Esophagus muscularis mucosa (tissue), 4 donors: ENCODE measurements around the gene NAGS. TPM values are rescaled to one million over a fixed set of nuclear protein-coding genes. Genes with fewer than 3 reads are reported as not detected.
"Not testable (repeated sequence)": the region's sequence is repeated elsewhere in the genome, so short reads cannot be mapped to it uniquely, and the experiment has no call there.

Experiments
- DNase-seq: peaks from one replicate; pipeline ENCODE4 v3.0.0-alpha.2; 2017; ENCODE audit errors: extremely low spot score
- H3K27ac ChIP-seq, 4 donors: fragments of 200-600 bp; sonication (generic); replicated peaks in 1 of 4; 1 replicate in 3 of 4; 2 replicates in 1 of 4; pipeline ENCODE4 v1.5.1; 2016 to 2019; ENCODE audit warnings: mild to moderate bottlenecking in 1 of 4
- H3K27me3 ChIP-seq, 4 donors: fragments of 200-600 bp; sonication (generic); one replicate each; pipeline versions ENCODE4 v1.5.1 to v1.6.0; 2016 to 2019
- H3K36me3 ChIP-seq, 4 donors: fragments of 200-600 bp; sonication (generic); one replicate each; pipeline ENCODE4 v1.5.1; 2016 to 2019
- H3K4me1 ChIP-seq, 4 donors: fragments of 200-600 bp; sonication (generic); one replicate each; pipeline ENCODE4 v1.5.1; 2016 to 2019
- H3K4me3 ChIP-seq, 4 donors: fragments of 200-600 bp; sonication (generic); 1 replicate in 2 of 4; 2 replicates in 2 of 4; pipeline ENCODE4 v1.5.1; 2016 to 2019; ENCODE audit warnings: mild to moderate bottlenecking in 4 of 4, moderate library complexity in 1 of 4
- H3K9me3 ChIP-seq, 4 donors: fragments of 200-600 bp; sonication (generic); 1 replicate in 3 of 4; 2 replicates in 1 of 4; pipeline ENCODE4 v1.5.1; 2016 to 2019
- EP300 ChIP-seq: sonication (generic); formaldehyde crosslinking; IDR thresholded peaks from one replicate; pipeline ENCODE4 v1.6.1; 2017; ENCODE audit warnings: antibody characterized with exemption
- POLR2A ChIP-seq: fragments of 450-650 bp; IDR thresholded peaks from one replicate; pipeline ENCODE4 v1.6.1; 2017; ENCODE audit warnings: antibody characterized with exemption, moderate library complexity, mild to moderate bottlenecking, low read depth
- POLR2AphosphoS5 ChIP-seq, 2 donors: sonication (generic); formaldehyde crosslinking; IDR thresholded peaks; one replicate each; pipeline ENCODE4 v1.6.1; 2017; ENCODE audit warnings: antibody characterized with exemption in 2 of 2
- WGBS: methylation state at CpG from one replicate; pipeline ENCODE4 v1.1.5; 2018; 5-methylcytosine and 5-hydroxymethylcytosine counted together
- intact Hi-C: fragments of 100-400 bp; cut with DNase I; formaldehyde crosslinking; loops from one replicate; pipeline ENCODE4 v1.15.1; 2023
- total RNA-seq, 4 donors: library from RNA; depleted of rRNA; stranded (reverse); fragments of >200 nt; gene quantifications; one replicate each; pipeline versions ENCODE4 v1.1.0 to v1.2.1, GENCODE V29; 2016
- TF ChIP-seq, protein P1 (sequence below), 3 experiments: fragments of 200-600 bp in 2 of 3; fragments of 450-650 bp in 1 of 3; sonication (generic) in 2 of 3; IDR thresholded peaks; one replicate each; pipeline ENCODE4 v1.5.1; 2017 to 2019; ENCODE audit warnings: antibody characterized with exemption in 3 of 3, mild to moderate bottlenecking in 2 of 3, moderate library complexity in 1 of 3

The NAGS gene
- total RNA-seq, 4 donors from 2014 or later: 0.83 to 3.4 (median 1.8) TPM

DNA sequence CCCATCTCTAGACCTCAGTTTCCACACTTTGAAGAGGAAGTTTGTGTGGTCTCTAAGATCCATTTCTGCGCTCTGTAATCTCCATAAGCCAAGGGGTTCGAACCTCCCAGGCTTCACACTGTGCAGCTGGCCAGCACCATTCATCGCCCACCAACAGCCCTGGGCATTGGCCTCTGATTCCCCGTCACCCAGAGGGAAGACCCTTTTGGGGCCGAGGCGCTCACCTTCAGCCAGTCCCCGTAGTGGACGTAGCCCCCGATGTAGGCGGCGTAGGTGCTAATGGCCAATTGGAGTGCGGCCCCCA is 9.7 kb downstream of the NAGS start:
- peaks cover 0 to 34% (median 17%) of the 10 kb centered on the region in 4 donors for H3K36me3 ChIP-seq
- peak overlapping the region; percentile 70 to 83 (median 78) for H3K27ac ChIP-seq
- H3K4me1 ChIP-seq: peaks cover 17 to 28% (median 22%) of the 10 kb centered on the region in 4 donors
- TF ChIP-seq POLR2A: no peak
- TF ChIP-seq, protein P1, sequence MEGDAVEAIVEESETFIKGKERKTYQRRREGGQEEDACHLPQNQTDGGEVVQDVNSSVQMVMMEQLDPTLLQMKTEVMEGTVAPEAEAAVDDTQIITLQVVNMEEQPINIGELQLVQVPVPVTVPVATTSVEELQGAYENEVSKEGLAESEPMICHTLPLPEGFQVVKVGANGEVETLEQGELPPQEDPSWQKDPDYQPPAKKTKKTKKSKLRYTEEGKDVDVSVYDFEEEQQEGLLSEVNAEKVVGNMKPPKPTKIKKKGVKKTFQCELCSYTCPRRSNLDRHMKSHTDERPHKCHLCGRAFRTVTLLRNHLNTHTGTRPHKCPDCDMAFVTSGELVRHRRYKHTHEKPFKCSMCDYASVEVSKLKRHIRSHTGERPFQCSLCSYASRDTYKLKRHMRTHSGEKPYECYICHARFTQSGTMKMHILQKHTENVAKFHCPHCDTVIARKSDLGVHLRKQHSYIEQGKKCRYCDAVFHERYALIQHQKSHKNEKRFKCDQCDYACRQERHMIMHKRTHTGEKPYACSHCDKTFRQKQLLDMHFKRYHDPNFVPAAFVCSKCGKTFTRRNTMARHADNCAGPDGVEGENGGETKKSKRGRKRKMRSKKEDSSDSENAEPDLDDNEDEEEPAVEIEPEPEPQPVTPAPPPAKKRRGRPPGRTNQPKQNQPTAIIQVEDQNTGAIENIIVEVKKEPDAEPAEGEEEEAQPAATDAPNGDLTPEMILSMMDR (IDR thresholded peaks at IDR 0.05): no peak
- no peak for TF ChIP-seq POLR2AphosphoS5 (IDR thresholded peaks at IDR 0.05)
- TF ChIP-seq EP300: no peak
- no peaks in the 10 kb centered on the region for H3K27me3 ChIP-seq
- H3K9me3 ChIP-seq: no peaks in the 10 kb centered on the region
- 10% methylated on average over 12 of the region's 12 CpGs for WGBS
- DNase-seq: no peak
- H3K4me3 ChIP-seq: peak overlapping the region; percentile 74 to 89 (median 83)
- intact Hi-C loops: no loop called here

DNA sequence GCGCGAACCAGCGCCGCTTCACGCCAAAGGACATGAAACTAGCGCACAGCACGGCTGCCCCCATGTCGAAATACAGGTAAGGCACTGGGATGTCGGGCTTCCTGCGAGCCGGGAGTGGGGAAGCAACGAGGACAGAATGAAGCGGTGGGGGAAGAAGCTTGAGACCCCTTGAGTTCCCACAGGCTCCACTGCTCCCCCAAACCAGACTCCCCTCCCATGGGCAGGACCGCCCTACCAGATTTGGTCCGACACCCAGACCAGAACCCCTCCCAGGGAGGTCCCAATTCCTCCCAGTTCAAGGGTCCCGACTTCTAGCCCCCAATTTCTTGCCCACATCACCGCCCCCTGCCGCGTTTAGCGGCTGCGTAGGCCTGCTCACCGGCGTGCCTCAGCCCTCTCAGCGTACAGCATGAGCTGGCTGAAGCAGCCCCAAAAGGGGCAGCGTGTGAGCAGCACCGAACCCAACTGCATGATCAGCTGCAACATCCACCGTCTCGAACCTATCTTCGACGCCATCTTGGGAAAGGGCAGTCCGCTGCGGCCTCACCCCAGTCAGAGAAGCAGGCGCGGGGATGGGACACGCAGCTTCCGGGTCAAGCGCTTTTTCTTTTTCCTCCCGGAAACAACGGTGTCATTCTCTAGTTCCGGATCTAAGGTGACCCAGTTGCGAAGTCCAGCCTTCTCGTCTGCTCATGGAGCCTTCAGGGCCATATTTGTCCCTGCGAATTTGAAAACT is 10.2 kb downstream of the NAGS start, which contains the start of gene TMEM101:
Gene TMEM101, minus strand, starts transcription at position 527 of the 736 bp plus-strand sequence. Its CDS starts 11 bp downstream, at position 516.
- WGBS: 2% methylated on average over 43 of the region's 43 CpGs
- Histone ChIP-seq H3K27me3 (no peaks in the 10 kb centered on the region), H3K27ac (peak within 1 kb of the TSS; percentile 70 to 83 (median 78)), H3K9me3 (no peaks in the 10 kb centered on the region), H3K36me3 (peaks cover 0 to 30% (median 13%) of the 10 kb centered on the region in 4 donors), H3K4me3 (peak within 1 kb of the TSS; percentile 74 to 89 (median 83)), H3K4me1 (peaks cover 17 to 28% (median 22%) of the 10 kb centered on the region in 4 donors)
- intact Hi-C loops: no loop called here
- TF ChIP-seq EP300 (no peak), POLR2A (peak; percentile 16), POLR2AphosphoS5 (IDR thresholded peaks at IDR 0.05) (peak; percentile 76 to 96)
- TF ChIP-seq, protein P1 (IDR thresholded peaks at IDR 0.05): peak in 1 of 3 experiments; percentile 44
- peak; percentile 96 for DNase-seq

DNA sequence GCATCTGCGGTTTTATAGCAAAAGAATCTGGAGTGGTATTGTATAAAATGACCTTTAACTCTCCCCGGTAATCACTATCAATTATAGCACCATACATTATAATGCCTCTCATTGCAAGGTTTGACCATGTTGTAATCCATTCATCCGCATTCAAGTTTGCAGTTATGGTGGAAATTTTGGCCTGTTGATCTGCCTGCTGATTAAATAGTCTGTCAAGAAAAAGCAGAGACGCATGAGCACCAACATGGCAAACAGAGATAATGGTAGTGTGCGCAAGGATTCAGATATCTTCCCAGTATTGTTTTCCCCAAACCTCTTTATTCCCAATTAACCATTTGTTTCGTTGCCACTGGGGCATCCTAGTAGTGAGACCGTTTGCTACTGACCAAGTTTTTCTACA is 16.8 kb downstream of the NAGS start:
- DNase-seq, H3K27me3 ChIP-seq, H3K4me3 ChIP-seq, H3K4me1 ChIP-seq, H3K27ac ChIP-seq, H3K9me3 ChIP-seq, intact Hi-C loops: not testable (repeated sequence)
- 93% methylated on average over 7 of the region's 7 CpGs for WGBS
- peaks cover 0 to 34% (median 19%) of the 10 kb centered on the region in 4 donors for H3K36me3 ChIP-seq

DNA sequence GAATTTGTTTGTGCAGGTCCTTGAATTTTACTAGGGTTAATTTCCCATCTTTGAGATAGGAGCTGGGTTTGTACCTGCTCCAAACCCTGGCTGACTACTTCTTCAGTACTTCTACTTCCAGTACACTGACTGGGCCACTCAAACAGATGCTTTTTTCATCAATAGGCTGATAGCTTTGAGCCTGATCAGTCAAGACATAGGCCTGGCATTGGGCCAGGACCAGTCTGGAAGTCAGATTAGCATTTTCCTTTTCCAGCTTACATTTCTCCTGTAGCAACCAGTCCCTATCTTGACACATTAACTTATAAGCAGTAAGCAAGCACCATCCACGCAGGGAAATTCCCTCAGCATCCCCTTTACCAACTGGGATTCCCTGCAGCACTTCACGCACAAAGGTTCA is 17.8 kb downstream of the NAGS start:
- no peak for TF ChIP-seq POLR2AphosphoS5 (IDR thresholded peaks at IDR 0.05)
- TF ChIP-seq POLR2A: no peak
- TF ChIP-seq, protein P1 (IDR thresholded peaks at IDR 0.05): no peak
- no peak for TF ChIP-seq EP300

DNA sequence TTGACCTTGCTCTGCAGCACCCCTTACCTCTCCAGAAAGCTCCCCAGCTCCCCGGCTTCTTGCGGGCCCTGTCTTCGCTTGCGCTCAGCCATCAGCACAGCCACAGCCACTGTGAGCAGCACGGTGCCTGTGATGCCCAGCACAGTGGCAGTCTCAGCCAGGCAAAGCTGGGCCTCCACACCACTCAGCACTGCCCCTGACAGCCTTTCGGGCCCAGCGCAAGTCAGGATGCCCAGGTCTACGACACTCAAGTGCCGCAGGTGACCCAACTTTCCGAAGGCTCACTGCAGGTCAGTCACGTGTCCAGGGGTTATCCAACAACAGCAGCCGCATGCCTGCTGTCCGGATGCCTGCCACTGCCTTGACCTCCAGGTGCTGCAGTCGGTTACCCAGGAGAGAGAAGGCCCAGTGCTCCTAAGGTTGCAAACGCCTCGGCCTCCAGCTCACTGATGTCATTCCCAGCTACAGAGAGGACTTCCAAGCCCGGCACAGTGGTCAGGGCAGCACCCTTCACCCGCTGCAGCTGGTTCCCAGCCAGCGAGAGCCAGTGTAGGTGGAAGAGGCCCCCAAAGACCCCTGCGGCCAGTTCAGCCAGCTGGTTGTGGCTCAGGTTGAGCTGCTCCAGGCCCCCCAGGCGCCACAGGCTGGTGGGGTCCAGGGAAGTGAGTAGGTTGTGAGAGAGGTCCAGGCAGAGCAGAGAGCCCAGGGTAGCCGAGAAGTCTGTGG is 19.3 kb downstream of the NAGS start:
- Histone ChIP-seq H3K9me3 (no peaks in the 10 kb centered on the region), H3K36me3 (peaks cover 3 to 39% (median 21%) of the 10 kb centered on the region in 4 donors), H3K4me1 (no peaks in the 10 kb centered on the region), H3K27ac (no peak overlapping the region), H3K27me3 (no peaks in the 10 kb centered on the region), H3K4me3 (no peak overlapping the region)
- TF ChIP-seq, protein P1 (IDR thresholded peaks at IDR 0.05): no peak
- TF ChIP-seq POLR2A: no peak
- TF ChIP-seq POLR2AphosphoS5 (IDR thresholded peaks at IDR 0.05): no peak
- no peak for TF ChIP-seq EP300
- 93% methylated on average over 21 of the region's 22 CpGs for WGBS
- DNase-seq: no peak
- intact Hi-C loops: no loop called here

More for the DNA sequence above, 17.8 kb downstream of the NAGS start:
- no peaks in the 10 kb centered on the region for H3K27me3 ChIP-seq
- no peak overlapping the region for H3K4me3 ChIP-seq
- 100% methylated on average over 2 of the region's 2 CpGs for WGBS
- DNase-seq: no peak
- no peak overlapping the region for H3K27ac ChIP-seq
- intact Hi-C loops: no loop called here
- H3K9me3 ChIP-seq: no peaks in the 10 kb centered on the region
- H3K4me1 ChIP-seq: no peaks in the 10 kb centered on the region
- H3K36me3 ChIP-seq: peaks cover 0 to 34% (median 19%) of the 10 kb centered on the region in 4 donors
